HG02938 (cell line): ENCODE results near the gene ANXA9.
A peak's percentile ranks its signal among the peaks of the same experiment; 100 is the strongest.

Experiments used
- ATAC-seq: cut with Tn5 transposase; IDR thresholded peaks from one replicate; pipeline ENCODE4 v1.9.1; 2021; ENCODE audit warnings: mild to moderate bottlenecking, moderate library complexity; ENCODE audit not compliant: unreplicated experiment

The ANXA9 gene

GRCh38 chr1:150974580-150975478 is 7.3 kb upstream of the ANXA9 start, which contains the start of gene CERS2:
Gene CERS2 (minus strand): TSS chr1:150974835. CDS start chr1:150969090, 5,745 bp downstream.
- ATAC-seq, result no peak

DNA sequence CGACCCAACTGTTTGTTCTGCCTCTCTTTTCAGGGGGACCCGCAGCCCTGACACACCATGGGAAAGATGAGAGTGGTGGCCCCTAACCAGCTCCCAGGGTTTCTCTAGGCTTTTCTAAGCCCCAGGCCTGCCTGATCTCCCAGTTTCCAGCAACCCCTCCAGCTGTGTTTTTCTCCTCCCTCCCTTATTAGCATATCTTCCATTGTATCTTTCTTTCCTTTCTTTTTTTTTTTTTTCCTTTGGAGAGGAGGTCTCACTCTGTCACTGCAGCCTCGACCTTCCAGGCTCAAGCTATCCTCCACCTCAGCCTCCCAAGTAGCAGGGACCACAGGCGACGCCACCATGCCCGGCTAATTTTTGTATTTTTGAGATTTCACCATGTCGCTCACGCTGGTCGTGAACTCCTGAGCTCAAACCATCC is 5.7 kb upstream of the ANXA9 start:
- no peak for ATAC-seq

- no peak for ATAC-seq
These were observed 5.0 kb upstream of the ANXA9 start for GRCh38 chr1:150976879-150977694.

GRCh38 chr1:150979092-150980056 is 2.7 kb upstream of the ANXA9 start:
- ATAC-seq, result peak; percentile 52

GRCh38 chr1:150981177-150981804 is 801 bp upstream of the ANXA9 start:
- ATAC-seq, result no peak

GRCh38 chr1:150985179-150985825 is 3.2 kb downstream of the ANXA9 start:
- ATAC-seq, result no peak

DNA sequence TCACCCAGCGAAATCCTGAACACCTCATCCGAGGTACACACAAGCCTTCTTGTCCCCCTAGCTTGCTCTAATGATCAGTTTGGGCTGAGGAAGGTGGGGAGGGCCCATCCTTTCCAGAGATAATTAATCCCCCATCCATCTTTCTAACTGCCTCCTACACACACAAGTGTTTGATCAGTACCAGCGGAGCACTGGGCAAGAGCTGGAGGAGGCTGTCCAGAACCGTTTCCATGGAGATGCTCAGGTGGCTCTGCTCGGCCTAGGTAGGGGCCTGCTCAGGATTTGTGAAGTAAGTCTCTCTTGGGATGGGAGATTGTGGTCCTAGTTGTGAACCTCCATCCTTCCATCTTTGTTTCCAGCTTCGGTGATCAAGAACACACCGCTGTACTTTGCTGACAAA is 5.8 kb downstream of the ANXA9 start:
- no peak for ATAC-seq

- no peak for ATAC-seq
These were observed 10.5 kb downstream of the ANXA9 start for GRCh38 chr1:150992626-150993025.

DNA sequence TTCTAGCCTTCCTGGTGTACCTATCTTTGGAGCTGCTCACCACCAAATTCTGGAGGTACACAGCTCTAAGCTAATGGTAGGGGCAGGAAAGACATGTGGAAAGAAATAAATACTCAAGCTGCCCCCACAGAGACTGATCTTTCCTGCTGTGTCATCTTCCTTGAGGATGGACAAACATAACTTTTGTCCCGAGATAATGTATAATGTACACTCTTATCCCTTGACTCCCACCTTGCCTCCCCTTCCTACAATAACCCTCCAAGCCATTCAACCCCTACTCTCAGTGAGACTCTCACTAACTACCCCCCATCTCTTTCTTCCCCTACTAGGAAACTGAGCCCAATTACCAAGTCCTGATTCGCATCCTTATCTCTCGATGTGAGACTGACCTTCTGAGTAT is 12.2 kb downstream of the ANXA9 start:
- ATAC-seq, result no peak

- no peak for ATAC-seq
These were observed 13.4 kb downstream of the ANXA9 start for GRCh38 chr1:150995460-150995859.

GRCh38 chr1:150995896-150996295 is 13.8 kb downstream of the ANXA9 start:
- ATAC-seq, result no peak

DNA sequence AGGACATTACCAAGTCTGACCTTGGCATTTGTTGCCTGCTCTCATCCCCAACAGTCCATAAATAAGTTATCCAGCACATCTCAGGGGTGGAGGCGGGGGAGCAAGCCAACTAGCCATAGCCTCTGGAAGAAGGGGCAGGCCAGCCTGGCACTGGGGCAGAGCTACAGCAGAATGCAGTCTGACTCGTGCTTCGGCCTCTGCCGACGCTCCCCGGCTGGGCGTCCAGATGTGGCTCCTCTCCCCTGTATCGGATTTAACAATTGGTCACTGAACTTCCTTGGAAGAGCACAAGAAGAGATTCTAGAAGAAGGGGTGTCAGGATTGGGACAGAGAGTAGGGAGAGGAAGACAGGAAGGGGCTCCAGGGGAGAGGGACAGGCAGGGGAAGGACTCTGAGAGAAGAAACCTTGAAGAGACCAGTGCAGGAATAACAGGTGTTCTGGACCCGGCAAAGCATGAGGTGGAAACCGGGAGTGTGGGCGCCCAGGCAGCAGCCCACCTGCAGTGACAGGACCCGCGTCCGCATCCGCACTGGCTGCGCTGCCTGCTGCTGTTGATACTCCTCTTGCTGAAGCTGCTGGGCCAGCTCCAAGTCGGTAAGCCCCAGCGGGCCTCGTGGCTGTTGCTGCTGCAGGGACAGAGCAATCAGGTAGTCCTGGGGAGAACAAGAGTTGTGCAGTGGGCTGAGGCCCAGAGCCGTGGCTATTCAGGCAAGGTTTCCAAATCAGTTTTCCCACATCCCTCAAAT is 15.2 kb downstream of the ANXA9 start:
- no peak for ATAC-seq

DNA sequence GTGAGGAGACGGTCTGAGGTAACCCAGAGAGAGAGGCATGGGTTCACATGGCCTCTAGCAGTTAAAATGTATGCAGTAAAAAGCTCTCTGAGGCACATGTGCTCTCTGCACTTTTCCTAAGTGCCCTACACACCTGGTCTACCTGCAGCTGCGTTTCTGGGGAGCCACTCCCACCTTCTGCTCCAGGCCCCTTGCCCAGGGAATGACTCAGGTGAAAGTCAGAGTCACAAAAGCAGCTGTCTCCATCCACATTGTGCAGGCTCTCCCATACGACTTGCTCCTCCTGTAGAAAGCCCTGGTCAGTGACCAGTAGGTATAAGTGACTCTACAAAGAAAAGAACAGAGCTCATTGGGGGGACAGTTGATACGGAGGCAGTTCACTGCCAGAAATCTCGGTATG is 15.9 kb downstream of the ANXA9 start:
- ATAC-seq, result no peak

DNA sequence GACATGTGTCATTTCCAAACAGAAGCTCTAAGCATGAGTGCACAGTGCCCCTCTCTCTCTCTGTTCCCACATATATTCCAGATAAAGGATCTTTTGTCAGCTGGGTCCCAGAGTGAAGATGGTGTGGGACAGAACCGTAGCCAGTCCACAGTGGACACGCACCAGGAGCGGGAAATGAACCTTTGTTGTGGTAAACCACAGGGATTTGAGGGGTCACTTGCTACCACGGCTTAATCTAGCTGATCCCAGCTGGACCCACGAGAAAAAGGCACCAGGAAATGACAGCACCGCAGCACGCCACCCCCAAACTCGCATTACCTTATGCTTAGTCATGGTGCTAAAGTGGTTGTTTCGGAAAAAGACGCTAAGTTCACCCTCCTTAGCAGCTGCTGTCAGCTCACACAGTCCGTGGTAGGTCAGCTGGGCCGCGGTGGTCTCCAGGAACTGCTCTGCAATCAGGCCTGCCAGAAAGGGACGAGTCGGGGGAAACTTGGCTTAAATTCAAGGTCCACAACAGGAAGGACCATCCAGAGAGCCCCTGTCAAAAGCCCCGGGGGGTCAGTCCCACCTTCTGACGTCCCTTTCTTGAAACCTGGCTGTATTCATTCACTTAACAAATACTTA is 17.1 kb downstream of the ANXA9 start:
- ATAC-seq, result no peak

DNA sequence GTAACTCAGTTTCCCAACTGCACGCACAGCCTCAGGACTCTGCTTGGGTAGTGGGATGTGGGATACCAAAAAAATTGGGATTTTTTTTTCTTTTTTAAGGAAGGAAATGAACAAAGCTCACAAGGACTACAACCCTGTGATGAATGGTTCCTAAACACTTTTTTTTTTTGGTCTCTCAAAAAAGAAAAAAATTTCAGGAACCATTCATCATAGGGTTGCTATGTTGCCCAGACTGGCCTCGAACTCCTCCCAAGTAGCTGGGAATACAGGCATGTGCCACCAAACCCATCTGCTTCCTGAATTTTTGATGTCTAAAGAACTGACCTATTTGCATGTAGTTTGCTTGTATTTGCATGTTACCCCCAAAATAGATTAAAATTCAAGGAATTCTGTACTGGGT is 17.8 kb downstream of the ANXA9 start:
- no peak for ATAC-seq

DNA sequence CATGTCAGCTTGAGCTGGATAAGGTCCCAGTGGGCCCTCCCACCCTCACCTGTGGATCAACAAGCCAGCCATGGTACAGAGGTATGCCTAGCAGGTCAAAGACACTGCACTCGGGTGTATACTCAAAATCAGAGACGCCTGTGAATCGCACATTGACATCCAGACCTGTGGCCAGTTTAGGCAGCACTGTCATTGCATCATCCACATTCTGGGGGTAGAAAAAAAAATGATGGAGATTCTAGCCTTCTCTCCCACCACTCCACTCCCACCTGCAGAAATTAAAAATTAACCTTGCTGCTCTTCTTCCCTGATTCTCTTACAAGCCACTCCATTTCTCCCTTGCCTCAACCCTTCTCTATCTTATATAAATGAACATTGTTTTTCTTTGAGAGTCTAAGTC is 18.3 kb downstream of the ANXA9 start:
- ATAC-seq, result no peak

DNA sequence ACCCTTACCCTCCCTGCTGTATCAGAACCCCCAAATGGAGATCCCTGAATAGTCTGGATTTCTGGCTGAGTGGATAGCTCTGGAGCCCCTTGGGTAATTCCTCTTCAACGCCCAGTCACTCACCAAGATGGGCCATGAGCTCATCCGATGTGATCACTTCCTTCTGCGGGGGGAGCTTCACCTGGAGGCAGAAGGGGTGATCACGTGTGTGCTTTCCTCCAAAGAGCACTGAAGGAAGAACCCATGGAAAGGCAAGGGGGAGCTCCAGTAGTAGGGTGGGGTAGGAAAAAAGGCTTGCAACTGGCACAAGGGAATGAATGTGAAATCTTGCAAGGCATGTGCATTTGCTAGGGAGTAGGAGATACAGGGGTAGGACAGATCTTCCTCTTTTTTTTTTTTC is 19.5 kb downstream of the ANXA9 start:
- no peak for ATAC-seq

GRCh38 chr1:151002051-151002450 is 20.0 kb downstream of the ANXA9 start:
- ATAC-seq, result no peak

GRCh38 chr1:151002611-151003010 is 20.5 kb downstream of the ANXA9 start:
- no peak for ATAC-seq
